VCaP (cell line): ENCODE results near the gene CREG1.

ENCODE experiments used
- H3K27ac ChIP-seq: fragments of 450-650 bp; 2 replicates; pipeline ENCODE4 v1.5.1; 2017
- CTCF ChIP-seq: fragments of 450-650 bp; conservative IDR thresholded peaks from 2 replicates; pipeline ENCODE4 v1.5.1; 2017; ENCODE audit warnings: mild to moderate bottlenecking, moderate library complexity

Gene CREG1

GRCh38 chr1:167528057-167528728 is 25.4 kb downstream of the CREG1 start:
- no peak for TF ChIP-seq CTCF
- no peak overlapping the region for H3K27ac ChIP-seq

- H3K27ac ChIP-seq: no peak overlapping the region
- no peak for TF ChIP-seq CTCF
These were observed 26.7 kb downstream of the CREG1 start for GRCh38 chr1:167526667-167527383.

GRCh38 chr1:167524651-167525050 is 28.9 kb downstream of the CREG1 start:
- TF ChIP-seq CTCF: no peak
- H3K27ac ChIP-seq: no peak overlapping the region

GRCh38 chr1:167522246-167522645 is 31.3 kb downstream of the CREG1 start:
- TF ChIP-seq CTCF: no peak
- no peak overlapping the region for H3K27ac ChIP-seq

- H3K27ac ChIP-seq: no peak overlapping the region
- TF ChIP-seq CTCF: no peak
These were observed 32.8 kb downstream of the CREG1 start for GRCh38 chr1:167520711-167521206.

- TF ChIP-seq CTCF: no peak
- H3K27ac ChIP-seq: no peak within 1 kb of the TSS
These were observed 35.2 kb downstream of the CREG1 start, which contains the start of gene CD247 for GRCh38 chr1:167518331-167518700. CD247 (minus strand) TSS chr1:167518529; CDS start chr1:167518465, 64 bp downstream.

- no peak overlapping the region for H3K27ac ChIP-seq
- no peak for TF ChIP-seq CTCF
These were observed 35.8 kb downstream of the CREG1 start for GRCh38 chr1:167517535-167518330.
